Neural cell (in vitro differentiated cells): ENCODE results near the gene CCDC33.

Experiments
- EP300 ChIP-seq: fragments of 450-650 bp; conservative IDR thresholded peaks from 2 replicates; pipeline ENCODE4 v1.6.1; 2014; ENCODE audit warnings: antibody characterized with exemption, mild to moderate bottlenecking, moderate library complexity; ENCODE audit not compliant: poor library complexity, severe bottlenecking
- EZH2 ChIP-seq: fragments of 200-600, 300-800 bp; shearing (Covaris generic), sonication (generic); IDR thresholded peaks from 2 replicates; pipeline ENCODE4 v1.6.1; 2014; ENCODE audit warnings: antibody characterized with exemption, low read length, borderline replicate concordance, mild to moderate bottlenecking; ENCODE audit not compliant: insufficient read depth, poor library complexity, severe bottlenecking
- MXI1 ChIP-seq: fragments of 450-650 bp; conservative IDR thresholded peaks from 2 replicates; pipeline ENCODE4 v1.6.1; 2014; ENCODE audit warnings: antibody characterized with exemption, mild to moderate bottlenecking; ENCODE audit not compliant: poor library complexity, severe bottlenecking
- POLR2AphosphoS5 ChIP-seq: IDR thresholded peaks from 2 replicates; pipeline ENCODE4 v1.6.1; 2012
- TAF1 ChIP-seq: IDR thresholded peaks from 2 replicates; pipeline ENCODE4 v1.6.1; 2012; ENCODE audit warnings: low read depth
- TF ChIP-seq, protein P1 (sequence below): fragments of 450-650 bp; IDR thresholded peaks from 2 replicates; pipeline ENCODE4 v1.5.1; 2014; ENCODE audit warnings: antibody characterized with exemption, mild to moderate bottlenecking, moderate library complexity; ENCODE audit not compliant: poor library complexity, severe bottlenecking
- TF ChIP-seq, protein P2 (sequence below): IDR thresholded peaks from 2 replicates; pipeline ENCODE4 v1.6.1; 2012; ENCODE audit warnings: borderline replicate concordance

DNA sequence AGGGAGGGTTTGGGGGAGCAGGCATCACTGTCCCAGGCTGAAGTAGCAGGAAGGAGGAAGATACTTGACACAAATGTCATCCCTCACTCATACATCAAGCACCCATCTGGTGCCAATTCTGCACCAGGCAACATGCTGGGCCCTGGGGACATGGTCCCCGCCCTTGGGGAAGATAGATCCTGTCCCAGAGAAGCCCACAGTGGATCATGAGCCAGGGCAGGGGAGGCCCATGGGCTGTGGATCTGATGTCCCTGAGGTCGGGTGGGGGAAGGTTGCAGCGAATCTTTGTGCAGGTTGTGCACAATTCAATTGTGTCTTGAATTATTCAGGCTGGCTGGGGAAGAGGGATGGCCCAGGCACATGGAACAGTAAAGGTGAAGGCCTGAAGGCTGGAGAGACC lies 6.4 kb upstream of the CCDC33 start:
- TF ChIP-seq, protein P1, sequence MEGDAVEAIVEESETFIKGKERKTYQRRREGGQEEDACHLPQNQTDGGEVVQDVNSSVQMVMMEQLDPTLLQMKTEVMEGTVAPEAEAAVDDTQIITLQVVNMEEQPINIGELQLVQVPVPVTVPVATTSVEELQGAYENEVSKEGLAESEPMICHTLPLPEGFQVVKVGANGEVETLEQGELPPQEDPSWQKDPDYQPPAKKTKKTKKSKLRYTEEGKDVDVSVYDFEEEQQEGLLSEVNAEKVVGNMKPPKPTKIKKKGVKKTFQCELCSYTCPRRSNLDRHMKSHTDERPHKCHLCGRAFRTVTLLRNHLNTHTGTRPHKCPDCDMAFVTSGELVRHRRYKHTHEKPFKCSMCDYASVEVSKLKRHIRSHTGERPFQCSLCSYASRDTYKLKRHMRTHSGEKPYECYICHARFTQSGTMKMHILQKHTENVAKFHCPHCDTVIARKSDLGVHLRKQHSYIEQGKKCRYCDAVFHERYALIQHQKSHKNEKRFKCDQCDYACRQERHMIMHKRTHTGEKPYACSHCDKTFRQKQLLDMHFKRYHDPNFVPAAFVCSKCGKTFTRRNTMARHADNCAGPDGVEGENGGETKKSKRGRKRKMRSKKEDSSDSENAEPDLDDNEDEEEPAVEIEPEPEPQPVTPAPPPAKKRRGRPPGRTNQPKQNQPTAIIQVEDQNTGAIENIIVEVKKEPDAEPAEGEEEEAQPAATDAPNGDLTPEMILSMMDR, result no peak
- TF ChIP-seq EP300, result no peak
- TF ChIP-seq, protein P2, sequence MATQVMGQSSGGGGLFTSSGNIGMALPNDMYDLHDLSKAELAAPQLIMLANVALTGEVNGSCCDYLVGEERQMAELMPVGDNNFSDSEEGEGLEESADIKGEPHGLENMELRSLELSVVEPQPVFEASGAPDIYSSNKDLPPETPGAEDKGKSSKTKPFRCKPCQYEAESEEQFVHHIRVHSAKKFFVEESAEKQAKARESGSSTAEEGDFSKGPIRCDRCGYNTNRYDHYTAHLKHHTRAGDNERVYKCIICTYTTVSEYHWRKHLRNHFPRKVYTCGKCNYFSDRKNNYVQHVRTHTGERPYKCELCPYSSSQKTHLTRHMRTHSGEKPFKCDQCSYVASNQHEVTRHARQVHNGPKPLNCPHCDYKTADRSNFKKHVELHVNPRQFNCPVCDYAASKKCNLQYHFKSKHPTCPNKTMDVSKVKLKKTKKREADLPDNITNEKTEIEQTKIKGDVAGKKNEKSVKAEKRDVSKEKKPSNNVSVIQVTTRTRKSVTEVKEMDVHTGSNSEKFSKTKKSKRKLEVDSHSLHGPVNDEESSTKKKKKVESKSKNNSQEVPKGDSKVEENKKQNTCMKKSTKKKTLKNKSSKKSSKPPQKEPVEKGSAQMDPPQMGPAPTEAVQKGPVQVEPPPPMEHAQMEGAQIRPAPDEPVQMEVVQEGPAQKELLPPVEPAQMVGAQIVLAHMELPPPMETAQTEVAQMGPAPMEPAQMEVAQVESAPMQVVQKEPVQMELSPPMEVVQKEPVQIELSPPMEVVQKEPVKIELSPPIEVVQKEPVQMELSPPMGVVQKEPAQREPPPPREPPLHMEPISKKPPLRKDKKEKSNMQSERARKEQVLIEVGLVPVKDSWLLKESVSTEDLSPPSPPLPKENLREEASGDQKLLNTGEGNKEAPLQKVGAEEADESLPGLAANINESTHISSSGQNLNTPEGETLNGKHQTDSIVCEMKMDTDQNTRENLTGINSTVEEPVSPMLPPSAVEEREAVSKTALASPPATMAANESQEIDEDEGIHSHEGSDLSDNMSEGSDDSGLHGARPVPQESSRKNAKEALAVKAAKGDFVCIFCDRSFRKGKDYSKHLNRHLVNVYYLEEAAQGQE, result no peak
- TF ChIP-seq TAF1, result no peak
- TF ChIP-seq MXI1, result no peak
- no peak for TF ChIP-seq POLR2AphosphoS5
- no peak for TF ChIP-seq EZH2
